GM18508 (cell line): Measurements from ENCODE around the gene PXYLP1.

Source experiments
- ATAC-seq: cut with Tn5 transposase; IDR thresholded peaks from one replicate; pipeline ENCODE4 v1.9.1; 2021; ENCODE audit warnings: moderate number of reproducible peaks; ENCODE audit not compliant: insufficient read depth, unreplicated experiment

PXYLP1 gene

DNA sequence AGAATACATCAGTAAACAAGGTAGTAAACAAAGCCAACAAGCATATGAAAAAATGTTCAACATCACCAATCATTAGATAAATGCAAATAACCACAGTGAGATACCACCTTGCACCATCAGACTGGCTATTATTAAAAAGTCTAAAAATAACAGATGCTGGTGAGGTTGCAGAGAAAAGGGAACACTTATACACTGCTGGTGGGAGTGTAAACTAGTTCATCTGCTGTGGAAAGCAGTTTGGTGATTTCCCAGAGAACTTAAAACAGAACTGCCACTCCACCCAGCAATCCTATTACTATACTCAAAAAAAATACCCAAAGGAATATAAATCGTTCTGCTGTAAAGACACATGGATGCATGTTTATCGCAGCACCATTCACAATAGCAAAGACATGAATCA is 106.4 kb downstream of the PXYLP1 start:
- ATAC-seq, result no peak

DNA sequence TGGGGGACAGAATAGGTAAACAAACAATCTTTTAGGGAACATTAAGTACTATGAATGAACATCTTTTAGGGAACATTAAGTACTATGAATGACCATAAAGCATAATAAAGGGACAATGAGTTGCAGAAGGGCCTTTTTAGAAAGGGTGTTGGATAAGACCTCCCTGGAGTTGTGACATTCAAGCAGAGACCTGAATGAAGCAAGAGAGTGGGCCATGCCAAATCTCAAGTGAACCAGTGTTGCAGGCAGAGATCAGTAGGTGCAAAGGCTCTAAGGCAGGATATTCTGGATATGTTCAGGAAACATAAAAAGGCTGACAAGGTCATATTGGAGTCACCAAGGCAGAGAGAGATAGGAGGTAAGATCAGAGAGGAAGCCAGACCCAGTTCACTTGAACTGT is 107.3 kb downstream of the PXYLP1 start:
- ATAC-seq, result no peak

DNA sequence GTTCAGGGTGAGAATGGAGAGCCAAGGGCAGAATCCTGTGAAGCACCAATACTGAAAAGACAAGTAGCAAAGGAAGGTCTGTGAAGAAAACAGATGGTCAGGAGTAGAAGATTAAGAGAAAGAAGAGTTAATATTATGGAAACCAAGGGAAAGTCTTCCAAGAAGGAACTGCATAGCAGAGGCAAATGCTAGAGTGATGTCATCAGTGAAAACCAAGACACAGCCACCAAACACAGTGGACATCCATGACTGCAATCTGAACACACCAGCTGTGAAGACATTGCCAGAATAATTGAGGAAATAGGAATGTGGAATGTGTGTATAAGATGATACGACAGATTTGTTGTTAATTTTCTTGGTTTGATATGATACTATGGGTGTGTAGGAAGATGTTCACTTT is 109.9 kb downstream of the PXYLP1 start:
- ATAC-seq, result no peak

DNA sequence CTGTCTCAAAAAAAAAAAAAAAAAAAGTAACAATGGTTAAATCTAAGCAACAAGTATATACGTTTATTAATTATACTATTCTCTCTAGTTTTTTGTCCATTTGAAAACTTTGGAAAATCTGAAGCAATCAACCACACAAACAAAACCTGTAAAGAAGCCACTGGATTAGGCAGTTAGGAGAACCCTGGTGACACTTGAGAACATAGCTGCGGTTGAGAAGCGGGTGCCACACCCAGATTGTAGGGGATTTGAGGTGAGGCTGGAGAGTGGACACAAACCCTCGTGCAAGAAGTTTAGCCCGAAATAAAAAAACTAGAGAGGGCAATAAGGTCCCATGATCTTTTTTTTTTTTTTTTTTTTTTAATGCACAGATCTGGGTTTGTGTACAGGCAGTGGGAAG is 110.8 kb downstream of the PXYLP1 start:
- ATAC-seq, result no peak

DNA sequence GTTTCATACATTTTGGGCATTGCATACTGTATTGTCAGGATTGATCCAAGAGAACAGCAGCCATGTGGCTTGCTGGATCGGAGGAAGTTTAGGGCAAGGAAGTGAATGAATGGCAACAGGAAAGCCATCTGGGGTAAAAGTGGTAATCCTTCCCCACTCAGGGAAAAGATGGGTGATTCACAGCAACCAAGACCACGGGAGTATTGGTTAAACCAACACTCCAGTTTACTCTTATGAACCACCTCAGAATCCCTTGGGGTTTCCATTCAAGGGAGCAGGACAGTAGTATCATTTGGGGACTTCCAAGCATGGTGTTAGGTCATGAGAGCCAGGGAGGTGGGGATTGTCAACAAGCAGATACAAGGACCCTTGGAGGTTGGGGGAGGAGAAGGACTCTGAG is 111.5 kb downstream of the PXYLP1 start:
- no peak for ATAC-seq

DNA sequence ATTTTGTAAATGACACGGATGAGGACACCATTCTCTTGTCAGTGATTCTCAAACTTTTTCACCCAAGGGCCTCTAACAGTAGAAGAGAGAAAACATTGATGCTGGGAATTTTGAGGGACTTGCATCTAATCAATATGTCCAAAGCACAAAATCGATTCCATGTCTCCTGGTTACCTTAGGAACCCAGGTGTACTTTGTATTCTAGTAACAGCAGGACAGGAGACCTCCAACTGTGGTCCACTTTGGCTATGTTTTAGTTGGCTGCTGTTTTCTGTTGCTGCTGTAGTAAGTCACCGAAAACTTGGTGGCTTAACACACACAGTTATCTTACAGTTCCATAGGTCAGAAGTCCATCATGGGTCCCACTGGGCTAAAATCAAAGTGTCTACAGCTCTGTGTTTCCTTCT is 112.2 kb downstream of the PXYLP1 start:
- ATAC-seq, result no peak
